ENCODE data around the gene LIX1L.

LIX1L gene

DNA sequence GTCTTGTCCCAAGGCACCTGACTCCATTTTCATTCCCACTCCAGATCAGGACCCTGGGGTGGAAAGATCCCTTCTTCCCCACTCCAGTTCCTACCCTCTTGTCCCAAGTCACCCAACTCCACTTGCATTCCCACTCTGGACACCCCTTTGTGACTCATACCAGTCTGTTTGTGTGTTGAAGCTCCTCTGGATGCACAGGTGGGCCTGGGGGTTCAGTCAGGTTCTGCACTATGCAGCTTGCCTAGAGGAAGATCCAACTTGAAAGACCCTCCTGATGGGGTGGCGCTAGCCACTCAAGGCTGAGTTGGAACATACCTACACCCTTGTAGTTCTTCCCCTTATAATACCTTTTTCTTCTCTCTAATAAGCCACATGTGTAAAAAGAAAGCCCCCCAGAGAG lies 62.3 kb downstream of the LIX1L start:
- DNase-seq (ENCODE audit: low read depth in 3 of 3, low spot score in 1 of 3): no peak

DNA sequence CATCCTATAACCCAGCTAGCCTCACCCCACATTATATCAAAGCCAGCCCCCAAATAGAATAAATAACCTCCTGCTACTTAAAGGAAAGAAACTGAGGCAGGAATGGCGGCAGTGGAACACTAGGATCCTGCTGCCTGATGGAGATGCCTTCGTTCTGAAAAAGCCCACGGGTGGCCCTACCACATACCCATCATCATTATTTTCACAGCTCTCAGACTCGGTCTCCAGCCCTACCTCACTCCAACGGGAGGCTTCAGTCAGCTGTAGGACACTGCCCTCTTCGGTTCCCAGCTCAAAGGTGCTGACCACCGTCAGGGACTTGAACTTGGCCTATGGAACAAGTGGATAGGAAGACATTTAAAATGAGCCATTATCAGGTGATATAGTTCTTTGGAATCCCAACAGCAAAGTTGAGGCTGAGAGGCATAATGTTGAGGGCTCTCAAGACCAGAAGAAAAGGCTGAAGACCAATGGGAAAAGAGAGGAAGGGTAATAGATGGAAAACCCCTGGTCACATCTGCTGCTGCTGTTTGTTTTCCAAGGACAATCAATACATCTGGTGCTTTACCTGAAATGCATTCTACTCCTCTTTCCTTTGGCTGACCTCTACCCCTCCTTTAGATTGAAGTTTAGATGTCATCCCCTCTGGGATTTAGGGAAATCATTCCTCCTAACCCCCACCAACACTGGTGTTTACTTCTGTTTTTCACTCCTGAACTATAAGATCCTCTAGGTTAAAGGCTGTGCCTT lies 64.3 kb downstream of the LIX1L start:
- DNase-seq (ENCODE audit: low read depth in 3 of 3, low spot score in 1 of 3): no peak

DNA sequence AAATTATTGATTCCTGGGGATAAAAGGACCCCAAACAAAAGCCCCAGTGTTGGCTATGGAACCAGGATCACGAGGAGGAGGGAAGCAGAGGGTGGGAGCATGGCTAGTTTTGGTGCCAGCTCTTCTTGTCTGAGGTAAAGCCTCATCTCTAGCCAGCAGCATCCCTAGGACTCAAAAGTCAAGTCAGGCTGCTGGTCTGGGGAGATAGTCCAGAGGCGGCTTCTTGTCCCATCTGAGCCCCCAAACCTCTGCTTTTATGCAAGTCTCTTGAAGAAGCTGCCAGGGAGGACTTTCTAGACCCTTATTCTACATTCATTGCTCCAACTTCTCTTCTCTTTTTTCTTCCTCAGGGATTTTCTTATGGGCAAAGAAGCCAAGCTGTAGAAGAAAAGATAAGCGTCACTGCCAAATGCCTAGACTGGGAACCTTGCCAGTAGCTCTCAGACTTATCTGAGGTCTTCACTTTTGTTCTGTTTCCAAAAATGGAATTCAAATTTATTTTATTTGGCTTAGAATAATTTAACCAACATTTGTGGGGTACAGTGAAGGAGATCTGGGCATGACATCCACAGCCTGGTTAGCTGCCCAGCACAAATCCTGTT lies 65.2 kb downstream of the LIX1L start:
- no peak for DNase-seq (ENCODE audit: low read depth in 3 of 3, low spot score in 1 of 3)

DNA sequence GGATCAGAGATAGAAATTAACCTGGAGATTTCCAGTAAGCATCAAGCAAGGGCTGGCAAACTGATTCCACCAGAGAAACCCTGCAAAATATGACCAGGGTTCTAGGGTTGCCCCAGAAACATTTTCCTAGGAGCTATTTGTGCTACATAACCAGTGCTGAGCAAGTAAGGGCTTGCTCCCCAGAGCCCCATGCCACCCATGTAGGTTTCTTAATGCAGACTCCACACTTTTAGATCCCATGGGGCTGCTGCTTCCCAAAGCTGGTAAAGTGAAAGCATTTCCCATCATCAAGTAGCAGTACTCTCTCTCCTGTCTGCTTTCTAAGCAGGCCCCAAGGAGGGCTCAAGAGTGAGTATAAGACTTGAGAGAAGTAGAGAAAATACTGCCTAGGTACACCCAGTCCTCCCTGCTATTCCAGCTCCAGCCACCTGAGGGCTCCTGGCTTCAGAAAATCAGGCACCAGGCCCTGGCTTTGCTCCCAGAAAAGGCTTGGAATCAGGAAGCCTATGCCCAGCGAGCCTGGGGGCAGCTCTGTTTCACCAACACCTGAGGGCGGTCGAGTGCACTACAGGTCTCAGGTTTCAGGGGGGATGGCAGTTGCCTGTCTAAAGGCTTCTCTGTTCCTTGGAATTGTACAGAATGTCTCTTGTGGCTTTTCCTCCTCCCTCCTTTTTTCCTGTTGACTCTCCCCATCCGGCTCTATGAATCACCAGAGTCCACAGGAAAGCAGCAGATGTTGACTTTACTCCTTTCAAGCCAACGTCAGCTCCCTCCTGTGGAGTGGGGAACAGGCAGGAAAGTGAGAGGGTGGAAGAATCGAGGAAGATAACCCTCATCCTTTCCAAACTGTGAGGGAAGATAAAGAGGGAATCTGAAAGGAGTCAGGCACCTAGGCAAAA lies 66.0 kb downstream of the LIX1L start:
- peak in 2 of 3 donors; percentile 10 to 45 for DNase-seq (ENCODE audit: low read depth in 3 of 3, low spot score in 1 of 3)

DNA sequence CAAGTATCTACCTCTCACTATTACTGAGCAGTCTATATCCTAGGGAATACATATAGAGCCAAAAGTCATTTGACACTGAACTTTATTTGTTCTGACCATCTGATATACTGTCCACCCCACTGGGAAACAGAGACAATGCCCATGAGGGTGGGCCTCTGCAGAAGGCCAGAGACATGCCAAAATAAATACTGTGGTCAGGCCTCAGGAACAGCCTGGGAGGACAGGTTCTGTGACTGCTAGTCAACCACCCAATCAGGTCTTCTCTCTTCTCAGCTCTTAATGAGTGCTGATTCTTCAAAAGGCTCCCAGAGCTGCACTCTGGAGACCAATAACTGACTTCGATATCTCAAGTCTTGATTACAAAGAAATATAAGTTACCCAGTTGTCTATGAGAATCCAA lies 66.7 kb downstream of the LIX1L start:
- DNase-seq (ENCODE audit: low read depth in 3 of 3, low spot score in 1 of 3): no peak

DNA sequence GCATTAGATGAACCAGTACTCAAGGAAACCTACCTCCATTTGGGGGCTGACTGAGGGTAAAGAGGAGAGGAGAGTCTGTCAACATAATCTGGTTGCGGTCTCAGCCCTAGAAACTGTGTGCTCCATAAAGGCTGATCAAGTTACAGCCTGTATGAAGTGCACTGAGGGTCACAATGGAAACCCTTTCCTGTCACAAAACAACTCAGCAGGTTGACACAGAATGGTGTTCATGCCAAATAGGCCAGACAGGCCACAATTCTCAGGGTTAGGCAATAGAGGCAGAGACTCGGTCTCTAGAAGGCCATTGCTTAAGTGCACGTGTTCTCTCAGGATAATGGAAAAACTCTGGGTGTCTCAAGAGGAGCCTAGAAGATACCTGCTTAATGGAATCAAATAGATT lies 68.1 kb downstream of the LIX1L start:
- no peak for DNase-seq (ENCODE audit: low read depth in 3 of 3, low spot score in 1 of 3)

DNA sequence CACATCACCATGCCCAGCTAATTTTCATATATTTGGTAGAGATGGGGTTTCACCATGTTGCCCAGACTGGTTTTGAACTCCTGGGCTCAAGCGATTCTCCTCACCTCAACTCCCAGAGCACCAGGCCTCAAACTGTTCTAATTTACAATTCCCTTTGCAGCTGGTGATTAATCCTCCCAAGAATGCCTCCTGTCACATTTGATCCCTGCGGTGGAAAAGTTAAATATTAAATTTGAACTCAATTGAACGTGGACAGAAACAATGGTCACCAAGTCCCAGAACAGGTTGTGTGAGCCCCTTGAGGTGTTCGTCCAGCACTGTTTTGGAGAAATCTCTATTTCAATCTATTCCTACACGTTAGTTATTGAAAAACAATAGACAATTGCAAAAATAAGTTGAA lies 70.2 kb downstream of the LIX1L start:
- DNase-seq (ENCODE audit: low read depth in 3 of 3, low spot score in 1 of 3): no peak

DNA sequence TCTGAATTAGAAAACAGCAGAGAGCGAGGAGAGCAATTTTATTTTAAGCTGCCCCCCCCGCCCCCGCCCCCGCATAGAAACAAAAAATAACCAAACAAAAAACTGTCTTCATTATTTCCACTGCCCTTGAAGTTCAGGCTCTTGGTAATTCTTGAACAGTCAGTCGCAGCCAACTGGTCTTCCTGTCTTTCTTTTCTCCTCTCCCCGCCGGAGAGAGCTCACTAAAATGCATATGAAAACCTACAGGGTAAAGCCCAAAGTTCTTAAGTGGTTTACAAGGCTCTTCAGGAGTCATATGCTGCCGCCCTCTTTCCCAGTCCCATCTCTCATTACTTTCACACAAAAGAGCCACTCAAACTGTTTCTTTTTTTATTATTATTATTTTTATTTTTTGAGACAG lies 71.0 kb downstream of the LIX1L start:
- DNase-seq (ENCODE audit: low read depth in 3 of 3, low spot score in 1 of 3): no peak

DNA sequence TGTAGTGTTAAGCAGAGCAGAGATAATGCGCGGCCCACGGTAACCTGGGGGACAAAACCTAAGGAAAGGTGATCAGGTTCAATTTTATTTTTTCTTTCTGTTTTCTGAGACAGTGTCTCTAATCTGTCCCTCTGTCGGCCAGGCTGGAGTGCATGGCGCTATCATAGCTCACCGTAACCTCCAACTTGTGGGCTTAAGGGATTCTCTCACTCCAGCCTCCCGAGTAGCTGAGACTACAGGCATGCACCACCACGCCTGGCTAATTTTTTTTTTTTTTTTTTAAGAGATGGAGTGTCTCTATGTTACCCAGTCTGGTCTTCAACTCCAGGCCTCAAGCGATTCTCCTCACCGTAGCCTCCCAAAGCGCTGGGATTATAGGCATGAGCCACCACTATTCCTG lies 71.4 kb downstream of the LIX1L start:
- no peak for DNase-seq (ENCODE audit: low read depth in 3 of 3, low spot score in 1 of 3)

DNA sequence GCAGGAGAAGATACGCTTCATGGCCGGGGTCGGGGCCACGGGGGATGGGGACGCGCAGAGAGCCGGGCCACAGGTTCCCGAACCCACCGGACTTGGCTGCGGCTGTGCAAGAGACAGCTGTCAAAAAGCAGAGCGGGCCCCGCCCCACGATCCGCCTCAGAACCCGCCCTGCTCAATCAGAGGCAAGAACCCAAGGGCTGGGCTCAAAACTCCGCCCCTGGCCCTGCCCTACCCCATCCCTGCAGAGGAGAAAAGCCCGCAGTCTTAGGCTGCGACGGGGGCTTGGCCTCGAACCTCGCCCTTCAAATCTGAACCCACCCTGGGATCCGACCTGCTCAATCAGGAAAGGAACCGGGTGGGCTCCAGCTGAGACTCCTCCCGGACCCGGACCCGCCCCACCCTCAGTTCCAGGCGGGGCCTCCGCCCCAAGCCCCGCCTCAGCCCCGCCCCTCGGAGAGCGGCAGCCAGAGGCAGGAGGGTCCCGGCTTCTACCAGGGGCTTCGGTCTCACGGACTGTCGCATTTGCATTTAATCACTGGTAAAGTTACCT lies 72.0 kb downstream of the LIX1L start, which contains the start of gene ANKRD35:
ANKRD35 (minus strand) TSS at position 129 of the 550 bp plus-strand sequence; CDS start at position 21, 108 bp downstream.
- DNase-seq (ENCODE audit: low read depth in 3 of 3, low spot score in 1 of 3): peak; percentile 49 to 78 (median 57)

DNA sequence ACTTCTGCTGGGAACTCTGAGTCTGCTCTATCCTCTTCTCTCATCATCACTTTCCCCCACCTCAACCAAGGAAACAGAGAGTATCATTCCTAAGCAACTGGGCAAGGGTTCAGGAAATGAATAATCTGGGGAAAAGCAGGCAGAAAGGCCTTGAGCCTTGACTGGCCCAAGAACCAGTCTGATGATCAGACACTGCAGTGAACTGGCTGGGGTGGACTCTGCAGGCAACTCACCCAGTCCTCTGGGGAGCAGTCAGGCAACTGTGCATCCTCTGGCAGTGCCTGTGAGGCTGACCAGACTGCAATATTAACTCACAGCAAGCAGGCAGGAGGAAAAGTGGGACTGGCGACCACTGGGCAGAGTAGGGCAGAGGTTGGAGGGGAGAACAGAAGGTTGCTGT lies 73.1 kb downstream of the LIX1L start:
- DNase-seq (ENCODE audit: low read depth in 3 of 3, low spot score in 1 of 3): no peak

Data from stimulated activated CD4-positive, alpha-beta T cell treated with anti-CD3 and anti-CD28 coated beads, TNF-alpha, amount 100 ng/mL, for 1 hour (primary cell).